ENCODE results near the gene MYRIP.

MYRIP gene

DNA sequence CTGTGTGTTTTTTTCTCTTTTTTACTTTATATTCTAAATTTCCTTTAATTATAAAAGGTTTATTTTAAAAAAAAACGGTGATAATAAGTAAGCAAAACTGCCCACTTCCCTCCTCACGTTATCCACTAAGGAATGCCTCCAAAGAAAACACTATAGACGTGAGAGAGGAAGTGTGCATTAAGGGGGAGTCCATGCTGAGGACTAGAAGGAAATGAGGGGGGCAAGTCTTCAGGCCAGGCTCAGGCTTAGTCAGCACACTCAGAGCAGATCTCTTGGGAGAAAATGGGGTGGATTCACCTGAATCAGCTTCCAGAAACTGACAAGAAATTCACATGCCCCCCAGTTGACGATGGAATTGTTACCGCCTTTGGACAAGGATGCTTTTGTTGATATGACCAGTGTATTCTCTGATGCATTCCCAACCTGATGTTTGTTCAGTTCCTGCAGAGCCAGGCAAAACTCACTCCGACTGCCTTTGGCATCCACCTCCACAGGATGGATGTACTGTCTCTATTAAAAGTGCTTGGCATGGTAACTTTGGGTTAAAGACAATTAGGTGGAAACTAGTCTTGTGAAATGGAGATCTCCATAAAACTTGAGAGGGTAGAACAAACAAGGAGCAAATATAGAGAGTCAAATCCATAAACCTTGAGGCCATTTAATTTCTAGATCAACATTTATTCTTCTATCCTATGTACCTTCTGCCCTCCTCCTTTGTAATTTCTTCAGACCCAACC is 167.8 kb downstream of the MYRIP start:
- Histone ChIP-seq H3K27ac (no peak overlapping the region), H3K4me3 (ENCODE audit: low read depth in 1 of 2, low read length in 1 of 2) (no peak overlapping the region), H3K9me3 (no peaks in the 10 kb centered on the region), H3K27me3 (no peaks in the 10 kb centered on the region), H3K4me1 (ENCODE audit: control insufficient read depth in 1 of 2, insufficient read depth in 1 of 2, low read depth in 1 of 2, low read length in 1 of 2) (peaks cover 8 to 14% of the 10 kb centered on the region in 2 experiments), H3K36me3 (no peaks in the 10 kb centered on the region)
- TF ChIP-seq, protein P1, sequence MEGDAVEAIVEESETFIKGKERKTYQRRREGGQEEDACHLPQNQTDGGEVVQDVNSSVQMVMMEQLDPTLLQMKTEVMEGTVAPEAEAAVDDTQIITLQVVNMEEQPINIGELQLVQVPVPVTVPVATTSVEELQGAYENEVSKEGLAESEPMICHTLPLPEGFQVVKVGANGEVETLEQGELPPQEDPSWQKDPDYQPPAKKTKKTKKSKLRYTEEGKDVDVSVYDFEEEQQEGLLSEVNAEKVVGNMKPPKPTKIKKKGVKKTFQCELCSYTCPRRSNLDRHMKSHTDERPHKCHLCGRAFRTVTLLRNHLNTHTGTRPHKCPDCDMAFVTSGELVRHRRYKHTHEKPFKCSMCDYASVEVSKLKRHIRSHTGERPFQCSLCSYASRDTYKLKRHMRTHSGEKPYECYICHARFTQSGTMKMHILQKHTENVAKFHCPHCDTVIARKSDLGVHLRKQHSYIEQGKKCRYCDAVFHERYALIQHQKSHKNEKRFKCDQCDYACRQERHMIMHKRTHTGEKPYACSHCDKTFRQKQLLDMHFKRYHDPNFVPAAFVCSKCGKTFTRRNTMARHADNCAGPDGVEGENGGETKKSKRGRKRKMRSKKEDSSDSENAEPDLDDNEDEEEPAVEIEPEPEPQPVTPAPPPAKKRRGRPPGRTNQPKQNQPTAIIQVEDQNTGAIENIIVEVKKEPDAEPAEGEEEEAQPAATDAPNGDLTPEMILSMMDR (IDR thresholded peaks at IDR 0.05): no peak

DNA sequence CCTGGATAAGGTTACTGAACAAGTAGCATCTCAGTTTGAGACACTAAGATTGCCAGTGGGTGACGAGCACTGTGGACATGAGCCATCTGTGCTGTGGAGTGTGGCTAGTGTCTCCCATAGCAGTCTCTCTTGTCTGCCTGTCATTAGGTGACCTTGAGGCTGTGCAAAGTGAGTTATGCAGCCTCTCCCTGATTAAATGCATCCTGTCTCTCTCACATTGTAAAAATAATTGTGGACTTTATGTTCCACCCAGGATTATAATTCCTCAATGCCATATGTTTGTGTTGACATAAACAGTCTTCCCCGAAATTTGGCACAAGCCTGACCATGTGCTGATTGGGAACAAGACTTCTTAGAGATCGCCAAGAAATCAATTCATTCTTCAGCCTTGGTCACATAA is 168.9 kb downstream of the MYRIP start:
- Histone ChIP-seq H3K4me1 (ENCODE audit: control insufficient read depth in 1 of 2, insufficient read depth in 1 of 2, low read depth in 1 of 2, low read length in 1 of 2) (peaks cover 8 to 14% of the 10 kb centered on the region in 2 experiments), H3K27ac (no peak overlapping the region), H3K9me3 (no peaks in the 10 kb centered on the region), H3K27me3 (no peaks in the 10 kb centered on the region), H3K36me3 (no peaks in the 10 kb centered on the region), H3K4me3 (ENCODE audit: low read depth in 1 of 2, low read length in 1 of 2) (no peak overlapping the region)
- TF ChIP-seq, protein P1 (IDR thresholded peaks at IDR 0.05): no peak

DNA sequence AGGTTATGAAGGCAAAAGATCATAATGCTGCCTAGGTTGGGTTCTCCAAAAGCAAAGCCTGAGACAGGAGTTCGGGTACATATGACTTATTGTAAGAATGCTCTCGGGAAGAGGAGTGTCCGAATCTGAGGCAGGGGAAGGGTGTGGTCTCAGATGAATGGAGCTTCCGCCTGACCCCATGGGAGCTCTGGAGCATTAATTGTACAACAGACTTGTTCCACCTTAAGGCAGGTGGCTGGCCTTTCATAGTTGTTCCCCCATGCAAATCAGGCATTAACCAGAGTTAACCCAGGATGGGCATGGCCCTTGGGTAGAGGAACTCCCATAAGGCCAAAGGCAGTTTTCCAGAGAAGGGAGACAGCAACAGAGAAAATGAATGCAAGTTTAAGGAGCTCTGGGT is 170.6 kb downstream of the MYRIP start:
- TF ChIP-seq, protein P1 (IDR thresholded peaks at IDR 0.05): no peak
- no peak overlapping the region for H3K4me3 ChIP-seq (ENCODE audit: low read depth in 1 of 2, low read length in 1 of 2)
- no peaks in the 10 kb centered on the region for H3K9me3 ChIP-seq
- H3K4me1 ChIP-seq (ENCODE audit: control insufficient read depth in 1 of 2, insufficient read depth in 1 of 2, low read depth in 1 of 2, low read length in 1 of 2): peaks cover 8 to 14% of the 10 kb centered on the region in 2 experiments
- H3K27me3 ChIP-seq: no peaks in the 10 kb centered on the region
- H3K27ac ChIP-seq: no peak overlapping the region
- no peaks in the 10 kb centered on the region for H3K36me3 ChIP-seq

DNA sequence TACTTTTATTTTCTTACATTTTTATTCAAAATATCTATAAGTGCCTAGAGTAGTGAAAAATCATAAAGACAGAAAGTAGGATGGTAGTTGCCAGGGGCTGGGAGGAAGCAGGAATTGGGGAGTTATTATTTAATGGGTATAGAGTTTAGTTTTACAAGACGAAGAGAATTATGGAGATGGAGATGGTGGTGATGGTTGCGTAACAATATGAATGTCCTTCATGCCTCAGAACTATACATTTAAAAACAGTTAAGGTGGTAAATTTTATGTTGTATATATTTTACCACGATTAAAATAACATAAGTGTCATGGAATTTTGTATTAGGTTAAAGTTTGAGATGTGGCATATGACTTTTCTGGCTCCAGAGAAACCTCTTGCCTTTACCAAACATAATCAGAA is 171.4 kb downstream of the MYRIP start:
- no peaks in the 10 kb centered on the region for H3K9me3 ChIP-seq
- TF ChIP-seq, protein P1 (IDR thresholded peaks at IDR 0.05): no peak
- no peak overlapping the region for H3K4me3 ChIP-seq (ENCODE audit: low read depth in 1 of 2, low read length in 1 of 2)
- H3K27me3 ChIP-seq: no peaks in the 10 kb centered on the region
- peaks cover 8 to 14% of the 10 kb centered on the region in 2 experiments for H3K4me1 ChIP-seq (ENCODE audit: control insufficient read depth in 1 of 2, insufficient read depth in 1 of 2, low read depth in 1 of 2, low read length in 1 of 2)
- H3K27ac ChIP-seq: no peak overlapping the region
- no peaks in the 10 kb centered on the region for H3K36me3 ChIP-seq

DNA sequence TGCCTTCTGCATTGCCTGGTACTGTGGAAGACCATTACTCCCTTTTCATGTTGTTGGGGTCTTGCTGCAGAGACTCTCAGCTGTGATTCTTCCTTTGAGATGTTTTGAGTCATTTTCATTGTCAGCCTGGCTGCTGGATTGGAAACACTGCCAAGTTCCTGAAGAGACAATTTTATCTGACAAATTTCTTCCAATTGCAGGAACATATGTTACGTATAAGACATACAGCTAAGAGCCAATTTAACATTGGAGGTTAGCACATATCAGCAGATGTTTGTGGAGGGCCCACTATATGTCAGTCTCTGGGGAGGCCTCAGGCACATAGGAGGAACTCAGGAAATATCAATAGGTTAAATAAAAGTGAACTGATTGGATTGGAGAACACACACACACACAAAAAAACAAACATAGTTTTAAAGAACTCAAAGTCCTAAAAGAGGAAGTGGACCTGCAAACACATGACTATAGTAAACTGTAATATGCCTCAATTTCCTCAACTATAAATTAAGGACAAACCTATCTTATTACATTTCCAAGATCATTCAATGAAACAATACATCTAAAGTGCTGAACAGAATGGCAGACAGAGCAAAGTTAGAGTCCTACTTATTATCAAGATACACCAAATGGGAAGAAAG is 172.3 kb downstream of the MYRIP start:
- H3K4me1 ChIP-seq (ENCODE audit: control insufficient read depth in 1 of 2, insufficient read depth in 1 of 2, low read depth in 1 of 2, low read length in 1 of 2): peaks cover 8 to 14% of the 10 kb centered on the region in 2 experiments
- H3K4me3 ChIP-seq (ENCODE audit: low read depth in 1 of 2, low read length in 1 of 2): no peak overlapping the region
- no peaks in the 10 kb centered on the region for H3K9me3 ChIP-seq
- no peaks in the 10 kb centered on the region for H3K27me3 ChIP-seq
- TF ChIP-seq, protein P1 (IDR thresholded peaks at IDR 0.05): no peak
- H3K36me3 ChIP-seq: no peaks in the 10 kb centered on the region
- no peak overlapping the region for H3K27ac ChIP-seq
